NCI-H774 (cell line): ENCODE results near the gene FMNL1.
"Not testable (repeated sequence)": the region's sequence is repeated elsewhere in the genome, so short reads cannot be mapped to it uniquely, and the experiment has no call there.

Experiments
- DNase-seq: peaks from one replicate; lab custom pipeline; 2025; lab: John Stamatoyannopoulos, UW

Gene FMNL1, protein sequence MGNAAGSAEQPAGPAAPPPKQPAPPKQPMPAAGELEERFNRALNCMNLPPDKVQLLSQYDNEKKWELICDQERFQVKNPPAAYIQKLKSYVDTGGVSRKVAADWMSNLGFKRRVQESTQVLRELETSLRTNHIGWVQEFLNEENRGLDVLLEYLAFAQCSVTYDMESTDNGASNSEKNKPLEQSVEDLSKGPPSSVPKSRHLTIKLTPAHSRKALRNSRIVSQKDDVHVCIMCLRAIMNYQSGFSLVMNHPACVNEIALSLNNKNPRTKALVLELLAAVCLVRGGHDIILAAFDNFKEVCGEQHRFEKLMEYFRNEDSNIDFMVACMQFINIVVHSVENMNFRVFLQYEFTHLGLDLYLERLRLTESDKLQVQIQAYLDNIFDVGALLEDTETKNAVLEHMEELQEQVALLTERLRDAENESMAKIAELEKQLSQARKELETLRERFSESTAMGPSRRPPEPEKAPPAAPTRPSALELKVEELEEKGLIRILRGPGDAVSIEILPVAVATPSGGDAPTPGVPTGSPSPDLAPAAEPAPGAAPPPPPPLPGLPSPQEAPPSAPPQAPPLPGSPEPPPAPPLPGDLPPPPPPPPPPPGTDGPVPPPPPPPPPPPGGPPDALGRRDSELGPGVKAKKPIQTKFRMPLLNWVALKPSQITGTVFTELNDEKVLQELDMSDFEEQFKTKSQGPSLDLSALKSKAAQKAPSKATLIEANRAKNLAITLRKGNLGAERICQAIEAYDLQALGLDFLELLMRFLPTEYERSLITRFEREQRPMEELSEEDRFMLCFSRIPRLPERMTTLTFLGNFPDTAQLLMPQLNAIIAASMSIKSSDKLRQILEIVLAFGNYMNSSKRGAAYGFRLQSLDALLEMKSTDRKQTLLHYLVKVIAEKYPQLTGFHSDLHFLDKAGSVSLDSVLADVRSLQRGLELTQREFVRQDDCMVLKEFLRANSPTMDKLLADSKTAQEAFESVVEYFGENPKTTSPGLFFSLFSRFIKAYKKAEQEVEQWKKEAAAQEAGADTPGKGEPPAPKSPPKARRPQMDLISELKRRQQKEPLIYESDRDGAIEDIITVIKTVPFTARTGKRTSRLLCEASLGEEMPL

DNA sequence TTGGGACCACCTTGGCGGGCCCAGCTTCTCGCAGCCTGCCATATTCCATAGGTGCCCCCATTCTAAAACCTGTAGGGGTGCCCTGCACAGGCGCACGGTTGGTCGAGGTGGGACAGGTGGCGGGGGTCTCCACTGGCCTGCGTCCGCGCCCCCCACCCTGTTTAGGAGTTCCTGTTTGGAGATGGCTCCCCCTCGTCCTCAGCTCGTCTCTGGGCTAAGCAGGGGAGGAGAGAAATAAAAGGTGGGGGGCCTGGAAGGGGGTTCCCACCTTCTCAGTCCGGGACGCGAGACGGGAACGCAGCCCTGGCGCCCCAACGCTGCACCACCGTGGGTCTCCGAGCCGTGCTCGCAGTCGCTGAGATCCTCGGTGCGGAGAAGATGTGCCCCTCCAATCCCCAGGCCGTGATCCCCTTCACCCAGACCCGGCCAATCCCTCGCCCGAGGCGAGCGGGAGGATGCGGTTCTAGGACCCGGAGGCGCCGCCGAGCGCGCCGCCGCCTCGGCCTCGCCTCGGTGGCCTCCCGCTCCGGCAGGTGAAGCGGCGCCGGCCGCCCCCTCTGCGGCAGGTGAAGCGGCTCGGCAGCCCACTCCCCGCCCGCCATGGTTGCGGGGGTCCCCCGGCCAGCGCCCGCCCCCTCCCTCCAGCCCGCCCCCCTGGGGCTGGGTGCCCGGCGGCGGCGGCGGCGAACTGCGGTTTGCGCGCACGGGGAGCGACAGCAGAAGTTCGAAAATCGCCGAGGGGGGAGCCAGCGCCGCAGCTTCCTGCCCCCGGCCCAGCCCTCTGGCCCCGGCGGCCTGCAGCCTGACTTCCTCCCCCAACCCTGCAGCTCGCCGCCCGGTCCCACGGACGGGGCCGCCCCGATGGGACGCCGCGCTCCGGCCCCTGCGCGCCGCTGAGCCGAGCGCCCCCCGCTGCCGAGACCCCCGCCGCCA, at the start of gene FMNL1:
FMNL1 (plus strand) TSS at position 805 of the 933 bp plus-strand sequence. CDS start 240 bp downstream, outside the sequence.
- no peak for DNase-seq

DNA sequence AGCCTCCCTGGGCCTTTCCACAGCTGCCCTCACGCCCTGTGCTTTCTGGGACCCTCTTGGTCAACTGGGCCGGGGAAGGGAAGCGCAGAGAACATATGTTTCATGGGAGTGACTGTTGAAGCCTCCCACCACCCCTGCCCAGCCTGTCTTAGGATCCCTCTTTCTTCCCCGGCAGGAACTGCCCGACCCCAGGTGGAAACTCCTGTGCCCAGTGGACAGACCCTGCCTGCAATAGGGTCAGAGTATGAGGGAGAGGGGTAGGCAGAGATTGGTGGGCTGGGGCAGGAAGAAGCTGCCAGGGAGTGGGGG, 49.5 kb upstream of the FMNL1 start:
- no peak for DNase-seq

DNA sequence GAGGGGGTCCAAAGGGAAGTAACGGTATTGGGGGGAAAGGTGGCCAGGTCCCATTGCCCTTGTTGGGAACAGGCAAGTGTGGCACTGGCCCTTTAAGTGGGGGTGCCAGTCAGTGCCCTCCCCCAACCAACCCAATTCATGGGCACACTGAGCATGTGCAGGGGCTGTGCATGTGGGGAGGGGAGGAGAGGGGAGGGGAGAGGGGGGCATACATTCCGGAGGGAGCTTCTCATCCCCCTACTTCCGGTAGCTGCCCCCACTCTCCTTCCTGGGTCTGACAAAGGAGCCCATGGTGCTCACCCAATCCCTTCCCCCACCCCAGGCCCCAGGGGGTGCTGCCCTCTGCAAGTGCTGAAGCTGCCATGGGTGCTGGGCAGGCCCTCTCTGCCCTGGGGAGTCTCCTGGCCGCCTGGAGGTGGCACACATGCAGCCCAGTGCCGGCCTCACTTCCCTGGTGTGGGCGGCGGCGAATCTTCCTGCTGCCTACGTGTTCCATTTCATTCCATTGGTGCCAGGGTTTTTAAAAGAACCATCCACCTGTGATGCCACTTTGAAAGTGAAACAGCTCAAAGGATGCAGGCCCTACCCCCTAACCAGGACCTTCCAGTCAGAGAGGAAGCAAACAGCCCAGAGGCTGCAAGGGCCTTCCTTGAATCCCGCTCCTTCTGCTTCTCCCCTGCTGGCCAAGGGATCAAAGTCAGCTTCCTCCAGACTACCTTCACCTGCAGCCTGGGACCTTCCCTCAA, 49.0 kb upstream of the FMNL1 start:
- DNase-seq: peak; percentile 68

DNA sequence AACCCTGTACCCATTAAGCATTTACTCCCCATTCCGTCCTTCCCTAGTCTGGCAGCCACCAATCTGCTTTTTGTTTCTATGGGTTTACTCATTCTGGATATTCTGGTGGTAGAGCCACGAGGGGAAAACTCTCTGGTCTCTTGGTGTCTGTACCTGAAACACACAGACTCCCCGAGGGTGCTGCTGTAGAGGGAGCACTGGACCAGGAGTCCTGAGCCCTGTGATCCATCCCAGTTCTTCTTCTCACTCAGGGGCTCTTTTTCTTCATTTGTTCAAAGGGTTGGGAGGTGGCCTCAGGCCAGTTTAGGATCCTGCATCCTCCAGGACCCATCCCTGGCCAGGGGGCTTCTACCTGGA, 45.9 kb upstream of the FMNL1 start:
- no peak for DNase-seq

DNA sequence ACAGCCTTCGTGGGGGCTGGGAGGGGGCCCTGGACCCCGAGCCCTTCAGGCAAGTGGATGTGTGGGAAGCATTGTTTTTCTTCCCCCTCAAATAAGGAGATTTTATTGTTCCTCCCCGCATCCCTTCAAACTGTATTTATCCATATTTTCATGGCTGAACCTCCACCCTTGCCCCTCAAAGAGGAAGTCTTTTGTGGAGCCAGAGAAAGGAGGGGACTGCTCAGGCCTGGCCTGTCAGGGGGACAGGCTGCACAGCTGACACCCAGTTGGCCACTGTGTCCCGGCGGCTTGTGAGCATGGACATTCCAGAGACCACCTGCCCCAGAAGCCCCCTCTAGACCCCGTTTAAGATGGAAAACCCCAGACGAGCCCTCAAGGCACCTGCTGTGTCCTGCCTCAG, 44.1 kb upstream of the FMNL1 start:
- no peak for DNase-seq

DNA sequence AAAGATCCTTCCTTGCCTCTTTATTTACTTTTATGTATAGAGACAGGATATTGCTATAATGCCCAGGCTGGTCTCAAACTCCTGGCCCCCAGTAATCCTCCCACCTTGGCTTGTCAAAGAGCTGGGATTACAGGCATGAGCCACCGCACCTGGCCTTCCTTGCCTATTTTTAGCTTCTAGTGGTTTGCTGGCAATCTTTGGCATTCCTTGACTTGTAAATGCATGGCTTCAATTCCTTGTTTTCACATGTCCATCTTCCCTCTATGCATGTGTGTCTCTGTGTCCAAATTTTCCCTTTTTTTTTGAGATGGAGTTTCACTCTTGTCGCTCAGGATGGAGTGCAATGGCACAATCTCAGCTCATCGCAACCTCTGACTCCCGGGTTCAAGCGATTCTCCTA, 37.5 kb upstream of the FMNL1 start:
- DNase-seq: no peak

DNA sequence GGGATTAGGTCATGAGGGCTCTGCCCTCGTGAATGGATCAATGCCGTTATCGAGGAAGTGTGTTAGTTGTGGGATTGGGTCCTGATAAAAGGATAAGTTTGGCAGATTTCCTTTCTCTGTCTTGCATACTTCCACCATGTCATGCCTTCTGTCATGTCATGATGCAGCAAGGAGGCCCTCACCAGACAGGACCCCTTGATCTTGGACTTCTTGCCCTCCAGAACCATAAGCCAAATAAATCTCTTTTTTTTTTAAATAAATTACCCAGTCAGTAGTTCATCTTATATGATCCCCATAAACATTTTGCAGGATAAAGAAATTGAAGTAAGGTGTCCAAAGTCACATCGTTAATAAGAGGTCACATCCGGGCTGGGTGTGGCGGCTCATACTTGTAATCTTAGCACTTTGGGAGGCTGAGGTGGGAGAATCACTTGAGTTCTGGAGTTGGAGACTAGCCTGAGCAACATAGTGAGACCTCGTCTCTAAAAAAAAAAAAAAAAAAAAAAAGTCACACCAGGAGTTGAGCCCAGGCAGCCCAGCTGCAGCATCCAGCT, 34.8 kb upstream of the FMNL1 start:
- no peak for DNase-seq

DNA sequence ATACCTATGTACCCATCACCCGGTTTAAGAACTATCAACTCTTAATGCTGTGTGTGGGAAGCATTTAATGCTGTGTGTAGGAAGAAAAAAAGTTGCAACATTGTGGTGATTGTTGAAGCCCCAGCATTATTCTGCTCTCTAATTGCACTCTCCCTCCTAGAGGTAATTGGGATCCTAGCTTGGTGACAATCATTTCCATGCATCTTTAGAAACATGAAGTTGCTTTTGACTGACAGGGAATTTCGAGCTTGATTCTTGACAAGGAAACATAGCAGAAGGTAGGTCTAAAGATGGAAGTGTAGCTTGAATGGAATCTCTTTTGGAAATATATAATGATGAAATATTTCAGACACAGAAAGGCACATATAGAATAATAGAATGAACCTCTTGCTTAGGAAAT, 32.7 kb upstream of the FMNL1 start:
- DNase-seq: no peak

DNA sequence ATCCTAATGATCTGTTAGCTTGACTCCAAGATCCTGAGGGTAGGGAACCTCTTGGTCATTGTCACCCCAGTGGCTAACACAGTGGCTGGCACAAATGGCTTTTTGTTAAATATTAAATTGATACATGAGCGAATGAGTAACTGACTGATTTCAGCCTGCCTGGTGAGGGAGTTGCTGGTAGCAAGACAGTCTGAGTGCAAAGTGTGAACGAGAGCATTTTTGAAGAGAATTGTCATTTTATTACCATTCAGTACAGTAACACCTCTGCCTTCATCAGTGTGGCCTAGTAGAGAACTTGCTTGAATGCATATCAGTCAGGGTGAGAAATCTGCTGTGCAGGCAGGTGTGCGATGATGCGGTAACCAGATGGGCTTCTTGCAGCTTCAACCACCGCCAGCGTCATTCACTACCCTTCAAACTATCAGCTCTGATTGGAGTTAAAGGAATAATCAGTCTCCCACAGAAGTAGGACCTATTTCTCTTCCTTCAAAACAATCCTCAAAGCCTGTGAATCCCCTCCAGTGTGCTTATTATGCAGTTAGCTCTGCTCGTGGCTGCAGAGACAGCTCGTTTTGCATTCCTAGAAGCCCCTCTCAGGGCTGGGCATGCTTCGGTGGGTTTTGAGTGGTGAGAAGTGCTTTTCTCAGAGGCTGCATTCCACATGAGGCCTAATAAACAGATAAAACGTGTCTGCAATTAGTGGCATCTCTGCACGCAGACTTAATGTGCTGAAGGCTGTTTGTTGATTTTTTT, 31.0 kb upstream of the FMNL1 start:
- no peak for DNase-seq

DNA sequence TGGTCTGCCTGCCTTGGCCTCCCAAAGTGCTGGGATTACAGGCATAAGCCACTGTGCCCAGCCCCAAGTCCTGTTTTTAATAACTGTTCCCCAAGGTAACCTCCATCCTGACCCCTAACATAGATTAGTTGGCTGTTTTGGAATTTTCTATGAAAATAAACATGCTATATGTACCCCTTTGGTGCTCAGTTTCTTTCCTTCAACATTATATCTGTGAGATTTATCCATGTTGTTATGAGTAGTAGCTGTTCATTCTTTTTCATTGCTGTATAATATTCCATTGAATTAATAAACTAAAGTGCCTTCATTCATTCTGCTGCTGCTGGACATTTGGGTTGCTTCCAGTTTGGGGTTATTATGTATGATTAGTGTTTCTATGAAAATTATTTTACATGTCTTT, 26.3 kb upstream of the FMNL1 start:
- no peak for DNase-seq

DNA sequence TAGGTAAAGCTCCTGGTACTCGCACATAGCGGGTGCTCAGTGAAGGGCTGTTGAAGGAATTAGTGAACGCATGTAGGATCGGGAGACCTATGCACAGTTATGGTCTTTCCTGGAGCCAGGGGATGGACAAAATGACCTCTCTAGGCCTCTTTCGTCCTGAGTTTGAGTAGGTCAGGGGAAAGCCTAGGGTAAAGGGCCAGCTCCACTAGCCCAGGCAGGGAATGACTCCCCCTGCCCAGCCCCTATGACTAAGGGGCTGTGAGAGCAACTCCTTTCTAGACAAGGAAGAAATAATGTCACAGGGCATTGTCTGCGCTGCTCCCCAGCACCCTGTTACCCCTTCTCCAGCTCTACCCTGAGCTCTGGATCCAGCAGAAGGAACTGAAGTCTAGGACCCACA, 24.6 kb upstream of the FMNL1 start:
- DNase-seq: no peak

DNA sequence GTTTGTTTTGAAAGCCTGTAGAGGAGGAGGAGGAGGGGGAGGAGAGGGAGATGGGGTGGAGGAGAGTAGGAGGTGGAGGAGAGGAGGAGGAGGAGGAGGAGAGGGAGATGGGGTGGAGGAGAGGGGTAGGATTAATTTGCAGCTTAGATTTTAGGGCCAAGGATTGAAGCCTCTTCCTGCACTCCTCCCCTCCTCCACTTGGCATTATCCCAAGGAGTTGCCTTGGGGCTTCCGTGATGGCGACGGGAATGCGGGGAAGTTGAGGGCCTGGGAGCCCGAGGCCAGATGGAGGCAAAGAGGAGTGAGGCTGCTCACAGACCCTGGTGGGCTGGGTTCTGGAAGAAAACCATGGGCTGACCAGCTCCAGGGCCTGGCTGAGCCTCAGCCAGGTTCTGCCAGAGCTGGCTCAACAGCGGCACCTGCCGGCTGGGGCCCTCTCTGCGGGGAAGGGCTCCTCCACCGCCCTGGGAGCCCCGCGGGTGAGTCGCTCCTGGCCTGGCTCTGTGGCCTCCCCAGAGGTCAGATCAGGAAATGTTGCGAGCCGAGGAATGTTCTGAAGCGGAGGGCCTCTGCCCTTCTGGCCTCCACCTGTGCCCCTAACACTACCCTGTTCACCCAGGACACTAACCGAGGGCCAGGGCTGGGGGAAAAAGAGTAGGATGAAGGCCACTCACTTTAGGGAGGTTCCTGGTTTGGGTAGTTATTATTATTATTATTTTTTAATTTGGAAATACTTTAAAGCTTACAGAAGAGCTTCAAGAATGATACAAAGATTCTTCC, 23.9 kb upstream of the FMNL1 start:
- peak; percentile 90 for DNase-seq

DNA sequence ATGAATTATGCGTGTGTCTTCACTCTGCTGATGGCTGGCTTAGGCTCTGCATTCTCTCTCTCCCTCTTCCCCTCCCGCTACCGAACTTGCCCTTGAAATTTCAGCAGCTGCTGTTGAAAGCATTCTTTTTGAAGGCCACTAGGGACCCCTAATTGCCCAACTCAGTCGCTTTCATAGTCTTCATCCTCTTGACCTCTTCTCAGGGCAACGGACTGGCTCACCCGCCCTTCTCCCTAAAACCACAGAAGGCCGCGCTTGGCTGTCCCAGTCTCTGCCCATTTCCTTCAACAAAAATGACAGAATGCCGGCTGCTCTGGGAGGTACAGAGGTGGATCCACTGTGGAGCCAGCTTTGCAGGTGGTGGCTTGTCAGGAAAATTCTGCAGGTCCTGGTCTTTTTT, 21.0 kb upstream of the FMNL1 start:
- no peak for DNase-seq

DNA sequence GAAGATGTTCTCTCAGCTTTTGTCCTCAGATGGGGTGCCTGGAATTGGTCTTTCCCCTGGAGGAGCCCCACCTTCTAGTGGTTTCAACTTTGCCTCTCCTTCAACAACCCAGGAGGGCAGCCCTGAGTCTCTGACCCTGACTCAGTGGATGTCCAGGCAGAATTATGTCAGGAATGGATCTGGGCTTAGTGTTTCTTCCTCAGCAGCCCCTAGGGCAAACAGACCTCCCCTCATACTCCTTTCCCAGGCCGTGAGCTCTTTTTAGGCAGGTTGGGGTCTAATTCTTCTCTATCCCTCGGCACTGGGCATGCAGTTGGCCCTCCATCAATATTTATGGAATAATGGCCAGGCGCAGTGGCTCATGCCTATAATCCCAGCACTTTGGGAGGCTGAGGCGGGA, 20.2 kb upstream of the FMNL1 start:
- DNase-seq: no peak

DNA sequence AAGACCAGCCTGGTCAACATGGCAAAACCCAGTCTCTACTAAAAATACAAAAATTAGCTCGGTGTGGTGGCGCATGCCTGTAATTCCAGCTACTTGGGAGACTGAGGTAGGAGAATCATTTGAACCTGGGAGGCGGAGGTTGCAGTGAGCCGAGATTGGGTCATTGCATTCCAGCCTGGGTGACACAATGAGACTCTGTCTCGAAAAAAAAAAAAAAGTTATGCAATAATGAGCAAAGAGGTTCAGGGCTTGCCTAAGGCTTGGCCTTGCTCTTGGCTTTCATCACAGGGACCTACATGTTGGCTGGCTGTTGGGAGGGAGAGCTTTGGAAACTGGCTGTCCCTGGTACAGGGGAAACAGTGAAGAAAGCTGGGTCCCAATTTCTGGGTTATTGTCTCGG, 19.8 kb upstream of the FMNL1 start:
- DNase-seq: not testable (repeated sequence)

DNA sequence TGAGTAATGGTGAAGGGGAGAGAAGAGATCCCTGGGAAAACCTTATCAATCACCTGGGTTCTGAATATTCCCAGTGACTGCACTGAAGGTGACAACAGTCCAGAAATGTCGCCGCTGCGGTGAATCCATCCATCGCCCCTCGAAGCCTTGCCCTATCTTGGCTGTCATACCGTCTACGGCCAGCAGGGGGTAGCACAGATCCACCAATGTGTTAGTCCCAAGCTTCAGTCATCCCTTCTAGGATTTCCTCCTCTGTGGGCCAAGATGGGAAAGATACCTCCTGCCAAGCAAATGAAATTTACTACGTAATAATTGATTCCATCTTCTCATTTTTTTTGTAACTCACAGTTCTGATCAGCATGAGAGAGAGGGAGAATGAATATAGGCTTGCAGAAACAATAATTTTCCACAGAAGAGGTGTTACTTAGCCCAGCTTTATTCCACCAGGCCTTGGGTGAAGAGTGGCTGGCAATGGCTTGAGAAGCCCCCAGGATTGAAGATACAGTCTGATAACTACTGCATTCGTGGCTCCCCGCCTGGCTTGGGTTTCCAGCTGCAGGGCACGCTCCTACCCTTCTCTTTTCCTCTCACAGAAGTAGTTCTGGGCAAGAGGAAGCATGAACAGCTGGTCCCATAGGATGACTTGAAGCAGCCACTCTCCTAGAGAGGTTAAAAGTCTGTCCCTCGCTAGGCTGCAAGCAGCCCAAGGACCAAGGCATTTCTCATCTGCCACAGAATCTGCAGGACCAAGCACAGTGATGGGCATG, 2.6 kb upstream of the FMNL1 start:
- DNase-seq: peak; percentile 83

DNA sequence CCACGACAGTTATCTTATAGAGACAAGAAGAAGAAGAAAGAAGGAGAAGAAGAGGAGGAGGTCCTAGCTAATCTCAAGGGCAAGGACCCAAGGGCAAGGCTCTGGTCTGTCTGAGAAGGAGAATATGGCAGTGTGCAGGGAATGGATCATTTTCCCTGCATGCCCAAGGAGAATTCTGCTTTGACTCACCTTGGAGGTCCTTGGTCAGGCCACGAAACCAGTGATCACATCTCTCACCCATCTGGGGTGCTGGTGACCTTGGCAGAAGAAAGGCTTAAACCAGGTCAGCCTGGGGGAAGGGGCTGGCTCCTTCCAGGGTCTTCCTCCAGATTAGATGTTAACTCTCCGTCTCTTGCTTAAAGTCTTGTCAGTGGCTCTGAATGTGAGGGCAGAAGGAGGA, 1.6 kb upstream of the FMNL1 start:
- DNase-seq: no peak

DNA sequence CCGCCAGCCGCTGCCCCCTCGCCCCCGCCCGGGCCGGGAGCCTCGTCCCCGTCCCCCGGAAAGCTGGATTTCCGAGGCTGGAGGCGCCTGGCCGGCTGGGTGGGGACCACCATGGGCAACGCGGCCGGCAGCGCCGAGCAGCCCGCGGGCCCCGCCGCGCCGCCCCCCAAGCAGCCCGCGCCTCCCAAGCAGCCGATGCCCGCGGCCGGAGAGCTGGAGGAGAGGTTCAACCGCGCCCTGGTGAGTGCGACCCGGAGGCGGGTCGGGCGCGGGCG, 266 bp downstream of the FMNL1 start:
- DNase-seq: no peak
